ENCODE data around the gene STRA8.

STRA8 gene

GRCh38 chr7:135270577-135271254, 37.1 kb downstream of the STRA8 start:
- DNase-seq (ENCODE audit: low spot score): no peak

GRCh38 chr7:135271255-135271615, 37.6 kb downstream of the STRA8 start:
- no peak for DNase-seq (ENCODE audit: low spot score)

GRCh38 chr7:135272303-135272702, 38.7 kb downstream of the STRA8 start:
- no peak for DNase-seq (ENCODE audit: low spot score)

- no peak for DNase-seq (ENCODE audit: low spot score)
Observed at GRCh38 chr7:135273581-135273980, 39.9 kb downstream of the STRA8 start.

- DNase-seq (ENCODE audit: low spot score): peak; percentile 82
Observed at GRCh38 chr7:135274495-135275268, 41.0 kb downstream of the STRA8 start.

GRCh38 chr7:135275971-135276580, 42.4 kb downstream of the STRA8 start:
- DNase-seq (ENCODE audit: low spot score): no peak

- DNase-seq (ENCODE audit: low spot score): no peak
Observed at GRCh38 chr7:135277161-135277560, 43.5 kb downstream of the STRA8 start.

- DNase-seq (ENCODE audit: low spot score): peak; percentile 85
Observed at GRCh38 chr7:135281363-135281949, 47.8 kb downstream of the STRA8 start.

GRCh38 chr7:135282561-135283254, 49.1 kb downstream of the STRA8 start:
- DNase-seq (ENCODE audit: low spot score): no peak

GRCh38 chr7:135283959-135284638, 50.5 kb downstream of the STRA8 start:
- no peak for DNase-seq (ENCODE audit: low spot score)

GRCh38 chr7:135285547-135286233, 52.1 kb downstream of the STRA8 start:
- no peak for DNase-seq (ENCODE audit: low spot score)

GRCh38 chr7:135286876-135287275, 53.2 kb downstream of the STRA8 start:
- DNase-seq (ENCODE audit: low spot score): no peak

- no peak for DNase-seq (ENCODE audit: low spot score)
Observed at GRCh38 chr7:135290594-135290993, 57.0 kb downstream of the STRA8 start.

GRCh38 chr7:135291809-135292253, 58.2 kb downstream of the STRA8 start:
- no peak for DNase-seq (ENCODE audit: low spot score)

- no peak for DNase-seq (ENCODE audit: low spot score)
Observed at GRCh38 chr7:135299235-135299634, 65.6 kb downstream of the STRA8 start.

GRCh38 chr7:135300913-135301765, 67.5 kb downstream of the STRA8 start:
- DNase-seq (ENCODE audit: low spot score): no peak
